MM.1S (cell line): ENCODE data around the gene TIMM10.

Source experiments
- EZH2phosphoT487 ChIP-seq: fragments of 300-600 bp; sonication (generic); IDR thresholded peaks from 2 replicates; pipeline ENCODE4 v1.6.1; 2018; ENCODE audit warnings: antibody characterized with exemption, low read length
- TF ChIP-seq, protein P1 (sequence below): fragments of 300-600 bp; sonication (generic); IDR thresholded peaks from 2 replicates; pipeline ENCODE4 v1.5.1; 2016; ENCODE audit warnings: antibody characterized with exemption, low read length, mixed read lengths

- TF ChIP-seq, protein P1, sequence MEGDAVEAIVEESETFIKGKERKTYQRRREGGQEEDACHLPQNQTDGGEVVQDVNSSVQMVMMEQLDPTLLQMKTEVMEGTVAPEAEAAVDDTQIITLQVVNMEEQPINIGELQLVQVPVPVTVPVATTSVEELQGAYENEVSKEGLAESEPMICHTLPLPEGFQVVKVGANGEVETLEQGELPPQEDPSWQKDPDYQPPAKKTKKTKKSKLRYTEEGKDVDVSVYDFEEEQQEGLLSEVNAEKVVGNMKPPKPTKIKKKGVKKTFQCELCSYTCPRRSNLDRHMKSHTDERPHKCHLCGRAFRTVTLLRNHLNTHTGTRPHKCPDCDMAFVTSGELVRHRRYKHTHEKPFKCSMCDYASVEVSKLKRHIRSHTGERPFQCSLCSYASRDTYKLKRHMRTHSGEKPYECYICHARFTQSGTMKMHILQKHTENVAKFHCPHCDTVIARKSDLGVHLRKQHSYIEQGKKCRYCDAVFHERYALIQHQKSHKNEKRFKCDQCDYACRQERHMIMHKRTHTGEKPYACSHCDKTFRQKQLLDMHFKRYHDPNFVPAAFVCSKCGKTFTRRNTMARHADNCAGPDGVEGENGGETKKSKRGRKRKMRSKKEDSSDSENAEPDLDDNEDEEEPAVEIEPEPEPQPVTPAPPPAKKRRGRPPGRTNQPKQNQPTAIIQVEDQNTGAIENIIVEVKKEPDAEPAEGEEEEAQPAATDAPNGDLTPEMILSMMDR, result peak; percentile 12; the same call in 1 of the 2 replicates
- no peak for TF ChIP-seq EZH2phosphoT487
These were observed 16.4 kb upstream of the TIMM10 start for GRCh38 chr11:57546869-57547475.
